Measurements from ENCODE around the gene COX7A2L. TPM values are rescaled to one million over a fixed set of nuclear protein-coding genes. Genes with fewer than 3 reads are reported as not detected.

Gene COX7A2L
- total RNA-seq, 1 experiment from 2014 or later, result 99.5 TPM

DNA sequence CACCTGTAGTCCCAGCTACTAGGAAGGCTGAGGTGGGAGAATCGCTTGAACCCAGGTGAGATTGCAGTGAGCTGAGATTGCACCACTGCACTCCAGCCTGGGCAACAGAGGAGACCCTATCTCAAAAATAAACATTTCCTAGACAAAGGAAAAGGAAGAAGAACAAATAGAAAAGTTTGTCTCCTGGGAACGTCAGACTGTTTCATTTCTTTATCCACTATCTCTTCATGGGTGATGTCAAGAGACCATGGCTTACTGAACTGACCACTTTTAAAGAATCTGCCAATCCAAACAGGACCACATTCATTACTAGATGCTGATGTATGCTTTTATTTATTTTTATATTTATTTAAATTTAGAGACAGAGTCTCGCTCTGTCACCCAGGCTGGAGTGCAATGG is 26.8 kb downstream of the COX7A2L start (continued):
- TF ChIP-seq KAT7 (CRISPR knock-in tag; IDR thresholded peaks at IDR 0.05; ENCODE audit: borderline replicate concordance), result no peak
- TF ChIP-seq NFE2L1 (CRISPR knock-in tag; IDR thresholded peaks at IDR 0.05), result no peak
- TF ChIP-seq, protein P1, sequence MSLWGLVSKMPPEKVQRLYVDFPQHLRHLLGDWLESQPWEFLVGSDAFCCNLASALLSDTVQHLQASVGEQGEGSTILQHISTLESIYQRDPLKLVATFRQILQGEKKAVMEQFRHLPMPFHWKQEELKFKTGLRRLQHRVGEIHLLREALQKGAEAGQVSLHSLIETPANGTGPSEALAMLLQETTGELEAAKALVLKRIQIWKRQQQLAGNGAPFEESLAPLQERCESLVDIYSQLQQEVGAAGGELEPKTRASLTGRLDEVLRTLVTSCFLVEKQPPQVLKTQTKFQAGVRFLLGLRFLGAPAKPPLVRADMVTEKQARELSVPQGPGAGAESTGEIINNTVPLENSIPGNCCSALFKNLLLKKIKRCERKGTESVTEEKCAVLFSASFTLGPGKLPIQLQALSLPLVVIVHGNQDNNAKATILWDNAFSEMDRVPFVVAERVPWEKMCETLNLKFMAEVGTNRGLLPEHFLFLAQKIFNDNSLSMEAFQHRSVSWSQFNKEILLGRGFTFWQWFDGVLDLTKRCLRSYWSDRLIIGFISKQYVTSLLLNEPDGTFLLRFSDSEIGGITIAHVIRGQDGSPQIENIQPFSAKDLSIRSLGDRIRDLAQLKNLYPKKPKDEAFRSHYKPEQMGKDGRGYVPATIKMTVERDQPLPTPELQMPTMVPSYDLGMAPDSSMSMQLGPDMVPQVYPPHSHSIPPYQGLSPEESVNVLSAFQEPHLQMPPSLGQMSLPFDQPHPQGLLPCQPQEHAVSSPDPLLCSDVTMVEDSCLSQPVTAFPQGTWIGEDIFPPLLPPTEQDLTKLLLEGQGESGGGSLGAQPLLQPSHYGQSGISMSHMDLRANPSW (CRISPR knock-in tag; conservative IDR thresholded peaks at IDR 0.05; ENCODE audit: low read depth), result no peak
- TF ChIP-seq SOX15 (CRISPR knock-in tag; IDR thresholded peaks at IDR 0.05), result no peak
- no peak for TF ChIP-seq ZNF138 (CRISPR knock-in tag; conservative IDR thresholded peaks at IDR 0.05)

GRCh38 chr2:42333579-42333978 is 27.4 kb downstream of the COX7A2L start:
- Mint-ChIP-seq H3K4me1 (no peaks in the 10 kb centered on the region), H3K36me3 (peaks cover 45% of the 10 kb centered on the region), H3K9me3 (no peaks in the 10 kb centered on the region), H3K4me3 (no peak overlapping the region), H3K27ac (no peak overlapping the region), H3K27me3 (ENCODE audit: low read depth) (no peaks in the 10 kb centered on the region)
- ChIA-PET CTCF (no interaction called here), POLR2A (no interaction called here)
- ATAC-seq (no peak), DNase-seq (ENCODE audit: low spot score) (no peak)
- TF ChIP-seq JAZF1 (CRISPR knock-in tag; IDR thresholded peaks at IDR 0.05) (no peak), ERG (CRISPR knock-in tag; IDR thresholded peaks at IDR 0.05) (no peak), ZNF281 (CRISPR knock-in tag; IDR thresholded peaks at IDR 0.05) (no peak), CTCF (IDR thresholded peaks at IDR 0.05) (no peak), NR3C1 (CRISPR knock-in tag; conservative IDR thresholded peaks at IDR 0.05; ENCODE audit: low read depth) (no peak), NR1H2 (CRISPR knock-in tag; IDR thresholded peaks at IDR 0.05) (no peak), FOXK1 (CRISPR knock-in tag; IDR thresholded peaks at IDR 0.05) (no peak), MYBL2 (CRISPR knock-in tag; IDR thresholded peaks at IDR 0.05) (no peak), NFE2L1 (CRISPR knock-in tag; IDR thresholded peaks at IDR 0.05) (no peak), USF1 (CRISPR knock-in tag; IDR thresholded peaks at IDR 0.05) (no peak)
- TF ChIP-seq, protein P2, sequence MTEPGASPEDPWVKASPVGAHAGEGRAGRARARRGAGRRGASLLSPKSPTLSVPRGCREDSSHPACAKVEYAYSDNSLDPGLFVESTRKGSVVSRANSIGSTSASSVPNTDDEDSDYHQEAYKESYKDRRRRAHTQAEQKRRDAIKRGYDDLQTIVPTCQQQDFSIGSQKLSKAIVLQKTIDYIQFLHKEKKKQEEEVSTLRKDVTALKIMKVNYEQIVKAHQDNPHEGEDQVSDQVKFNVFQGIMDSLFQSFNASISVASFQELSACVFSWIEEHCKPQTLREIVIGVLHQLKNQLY (CRISPR knock-in tag; IDR thresholded peaks at IDR 0.05), result no peak

Measured in WTC11 (cell line).